HG03108 (cell line): ENCODE data around the gene EEF1AKMT1.

Experiments used
- ATAC-seq: cut with Tn5 transposase; IDR thresholded peaks from one replicate; pipeline ENCODE4 v1.9.1; 2021; ENCODE audit warnings: moderate library complexity; ENCODE audit not compliant: unreplicated experiment

EEF1AKMT1 gene

DNA sequence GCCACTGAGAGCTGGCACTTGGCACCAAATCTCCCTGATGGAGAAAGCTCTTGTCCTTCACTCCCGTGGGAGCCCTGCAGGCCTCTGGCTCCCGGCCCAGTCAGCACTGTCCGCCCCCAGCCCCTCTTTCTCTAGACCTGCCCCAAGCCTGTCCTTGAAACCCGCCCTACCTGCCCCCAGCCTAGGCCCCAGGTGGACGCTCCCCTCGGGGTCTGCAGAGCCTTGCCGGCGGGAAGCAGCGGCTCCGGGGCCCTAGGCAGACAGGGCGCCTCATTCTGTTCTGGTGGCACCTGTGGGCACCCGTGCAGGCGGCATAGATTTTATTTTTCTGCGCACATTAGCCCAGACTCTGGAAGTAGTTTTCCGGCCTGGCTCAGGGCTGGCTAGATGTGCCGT lies 52.7 kb downstream of the EEF1AKMT1 start:
- ATAC-seq, result no peak

DNA sequence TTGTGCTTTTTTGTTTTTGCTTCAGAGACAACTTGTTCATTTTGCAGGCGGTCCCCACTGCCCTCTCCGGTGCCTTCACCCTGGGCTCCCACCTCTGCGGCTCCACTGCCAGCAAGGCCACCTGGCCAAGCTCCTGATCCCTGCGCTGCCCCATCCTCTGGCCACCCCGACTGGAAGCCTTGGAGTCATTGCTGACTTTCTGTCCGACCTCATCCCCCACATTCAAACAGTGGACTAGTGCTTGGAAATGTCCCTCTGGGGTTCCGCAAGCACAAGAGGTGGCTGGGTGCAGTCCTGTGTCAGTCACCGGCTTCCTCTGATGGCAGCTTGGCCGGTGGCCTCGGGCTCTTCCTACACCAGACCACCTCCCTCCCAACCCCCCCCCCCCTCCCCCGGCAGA lies 53.3 kb downstream of the EEF1AKMT1 start:
- no peak for ATAC-seq

- ATAC-seq, result no peak
Measured at GRCh38 chr13:20719783-20720182, 54.0 kb downstream of the EEF1AKMT1 start.

- no peak for ATAC-seq
Measured at GRCh38 chr13:20718958-20719566, 54.7 kb downstream of the EEF1AKMT1 start.

DNA sequence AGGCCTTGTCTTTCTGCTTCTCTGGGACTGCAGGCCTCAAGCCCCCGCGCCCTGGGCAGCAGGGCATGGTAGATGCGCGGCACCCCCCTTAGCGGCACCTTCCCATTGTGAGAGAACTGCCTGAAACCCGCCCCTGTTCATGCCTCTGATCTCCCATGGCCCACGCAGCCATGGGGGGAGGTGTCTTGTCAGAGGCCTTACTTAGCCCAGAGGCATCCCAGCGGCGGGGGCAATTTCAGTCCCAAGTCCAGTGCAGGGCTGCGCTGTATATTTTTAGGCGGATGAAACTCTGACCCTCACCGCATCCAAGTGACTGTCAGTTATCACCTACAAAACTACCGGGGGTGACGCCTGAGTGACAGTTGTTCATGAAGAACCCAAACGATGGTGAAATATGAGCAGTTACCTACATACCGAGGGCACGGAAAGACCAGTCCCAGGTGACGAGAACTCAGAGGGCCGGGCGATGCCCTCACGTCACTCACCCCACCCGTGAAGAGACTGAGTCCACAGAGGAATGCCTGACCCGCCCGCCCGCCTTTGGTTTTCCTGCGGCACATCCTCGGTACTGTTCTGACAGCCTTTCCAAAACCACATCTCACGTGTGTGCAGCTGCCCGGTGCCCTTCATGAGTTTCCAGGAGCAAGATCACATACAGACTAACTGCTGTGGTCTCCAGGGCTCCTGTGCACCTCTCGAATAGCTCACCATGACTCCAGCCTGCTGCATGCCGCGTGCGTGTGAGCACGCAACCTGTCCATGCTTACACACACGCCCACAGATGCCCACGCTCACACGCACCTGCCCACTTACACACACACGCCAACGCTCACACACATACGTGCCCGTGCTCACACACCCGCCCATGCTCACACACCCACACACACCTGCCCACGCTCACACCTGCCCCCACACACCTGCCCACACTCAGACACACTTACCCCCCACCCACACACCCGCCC lies 55.9 kb downstream of the EEF1AKMT1 start:
- no peak for ATAC-seq

DNA sequence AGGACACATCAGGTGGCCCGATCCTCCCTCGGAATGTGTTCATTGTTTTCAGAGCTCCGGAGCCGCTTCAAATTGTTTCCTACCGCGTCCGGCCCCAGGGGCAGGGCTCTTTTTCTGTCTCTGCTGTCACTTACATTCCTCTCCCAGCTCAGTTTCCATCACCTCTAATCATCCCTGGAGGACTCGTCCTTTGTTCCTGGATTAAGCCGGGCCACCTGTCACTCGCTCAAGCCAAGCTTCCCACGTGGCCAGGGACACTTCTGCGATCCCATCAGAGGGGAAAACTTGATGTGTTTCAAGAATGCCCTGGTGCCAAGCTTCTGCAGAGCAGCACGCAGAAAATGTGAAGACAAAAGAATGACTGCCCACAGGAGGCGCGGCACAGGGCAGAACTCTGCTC lies 56.8 kb downstream of the EEF1AKMT1 start:
- no peak for ATAC-seq

DNA sequence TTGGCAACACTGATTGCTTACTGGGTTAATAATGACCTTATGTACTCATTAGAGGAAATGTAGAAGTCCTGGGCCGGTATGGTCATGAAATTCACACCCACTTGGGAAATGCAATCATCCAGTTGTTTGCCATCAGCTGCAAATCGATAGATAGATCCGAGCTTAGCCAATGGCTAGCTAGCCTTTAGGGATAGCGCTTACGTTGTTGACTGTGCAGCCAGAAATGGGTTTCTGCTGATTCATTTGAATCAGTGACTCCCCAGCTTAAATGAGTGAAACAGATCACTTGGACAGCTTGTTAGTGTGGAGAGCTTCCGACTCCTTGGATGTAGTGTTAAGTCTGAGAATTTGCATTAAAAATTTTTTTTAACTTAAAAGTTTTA lies 58.4 kb downstream of the EEF1AKMT1 start:
- ATAC-seq, result no peak

DNA sequence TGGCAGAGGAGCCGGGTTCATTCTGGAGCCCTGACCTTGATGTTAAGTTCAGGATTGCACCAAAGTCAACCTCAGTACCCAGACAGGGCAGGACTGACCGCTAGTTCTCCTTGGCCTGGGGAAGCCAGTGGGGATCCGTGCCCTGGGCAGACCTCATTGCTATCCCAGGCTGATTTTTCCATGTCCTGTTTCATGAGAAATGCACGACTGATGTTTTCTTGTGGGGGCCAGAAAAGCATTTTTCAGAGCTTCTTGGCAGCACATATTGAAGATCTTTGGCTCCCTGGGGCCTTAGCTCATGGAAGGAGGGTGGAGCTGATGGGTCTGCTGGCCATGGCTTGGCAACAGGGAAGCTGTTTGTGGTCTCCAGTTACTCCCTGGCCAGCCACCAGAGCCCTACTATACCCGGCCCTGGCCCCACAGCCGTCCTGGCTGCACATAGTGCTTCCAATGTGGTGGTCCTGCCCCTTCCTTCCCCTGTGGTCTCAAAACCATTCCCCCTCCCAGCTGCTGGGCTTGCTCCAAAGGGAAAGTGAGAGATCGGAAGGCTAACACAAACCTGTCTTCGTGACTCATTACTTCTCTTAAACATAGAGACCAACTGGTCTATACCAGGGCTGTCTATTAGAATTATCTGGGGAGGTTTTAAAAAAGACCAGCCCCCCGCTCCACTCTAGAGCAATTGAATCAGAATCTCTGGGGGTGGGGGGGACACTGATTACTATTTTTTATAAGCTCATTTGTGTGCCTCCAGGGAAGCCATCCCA lies 59.0 kb downstream of the EEF1AKMT1 start:
- no peak for ATAC-seq

DNA sequence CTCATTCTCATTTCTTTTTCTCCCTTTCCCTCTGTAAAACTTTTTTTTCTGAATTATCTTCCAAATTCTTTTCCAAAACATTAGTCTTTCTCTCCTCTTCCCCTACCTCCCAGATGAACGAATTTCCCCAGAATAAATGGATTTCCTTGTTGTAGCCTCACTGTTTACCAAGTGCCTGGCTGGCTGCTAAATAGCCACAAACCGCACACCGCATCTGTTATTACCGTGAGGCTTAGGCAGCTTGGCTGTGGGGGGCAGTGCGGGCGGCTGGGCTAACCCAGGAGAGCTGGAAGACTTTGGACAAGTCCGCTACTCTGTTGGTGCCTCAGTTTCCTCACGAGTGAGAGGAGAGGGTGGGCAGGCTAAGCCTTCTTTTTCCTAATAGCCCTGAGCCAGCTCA lies 59.6 kb downstream of the EEF1AKMT1 start:
- no peak for ATAC-seq

GRCh38 chr13:20713751-20714150 lies 60.0 kb downstream of the EEF1AKMT1 start:
- ATAC-seq, result no peak

DNA sequence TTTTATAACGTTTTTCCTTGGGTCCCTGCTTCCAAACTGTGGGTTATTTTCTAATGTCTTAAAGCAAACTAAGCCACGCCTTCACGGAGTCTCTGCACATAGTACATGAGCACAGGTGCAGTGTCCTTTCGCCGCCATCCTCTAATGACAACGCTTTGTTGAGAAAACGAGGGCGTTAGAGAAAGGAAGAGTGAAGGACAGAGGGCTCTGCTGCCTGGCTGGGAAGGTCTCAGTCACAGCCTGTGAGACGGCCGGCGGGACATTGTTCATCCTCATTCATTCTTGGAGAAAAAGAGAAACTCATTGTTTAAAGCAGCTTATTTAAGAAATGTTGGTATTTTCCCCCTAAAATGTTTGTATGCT lies 60.8 kb downstream of the EEF1AKMT1 start:
- no peak for ATAC-seq

- no peak for ATAC-seq
Measured at GRCh38 chr13:20711301-20712044, 62.3 kb downstream of the EEF1AKMT1 start.

DNA sequence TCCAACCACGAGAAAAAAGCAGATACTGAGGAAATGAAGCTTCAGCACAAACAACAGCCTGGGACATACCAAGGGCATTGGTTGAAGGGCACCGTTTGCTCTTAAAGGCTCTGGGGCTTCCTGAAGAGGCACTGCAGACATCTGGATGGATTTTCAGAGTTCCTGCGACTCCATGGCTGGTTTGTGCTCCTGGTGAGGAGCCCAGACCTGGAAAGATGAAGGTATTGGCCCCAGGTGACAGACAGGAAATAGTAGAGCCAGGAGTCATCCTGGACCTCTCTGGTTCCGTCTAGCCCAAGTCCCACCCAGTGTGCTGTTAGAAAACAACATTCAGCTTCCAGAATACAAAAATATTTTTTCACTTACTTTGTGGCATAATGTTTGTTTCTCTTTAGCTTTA lies 64.0 kb downstream of the EEF1AKMT1 start:
- ATAC-seq, result no peak

GRCh38 chr13:20709369-20709768 lies 64.4 kb downstream of the EEF1AKMT1 start:
- no peak for ATAC-seq

GRCh38 chr13:20708216-20708615 lies 65.5 kb downstream of the EEF1AKMT1 start:
- no peak for ATAC-seq

- ATAC-seq, result no peak
Measured at GRCh38 chr13:20706661-20707060, 67.1 kb downstream of the EEF1AKMT1 start.

DNA sequence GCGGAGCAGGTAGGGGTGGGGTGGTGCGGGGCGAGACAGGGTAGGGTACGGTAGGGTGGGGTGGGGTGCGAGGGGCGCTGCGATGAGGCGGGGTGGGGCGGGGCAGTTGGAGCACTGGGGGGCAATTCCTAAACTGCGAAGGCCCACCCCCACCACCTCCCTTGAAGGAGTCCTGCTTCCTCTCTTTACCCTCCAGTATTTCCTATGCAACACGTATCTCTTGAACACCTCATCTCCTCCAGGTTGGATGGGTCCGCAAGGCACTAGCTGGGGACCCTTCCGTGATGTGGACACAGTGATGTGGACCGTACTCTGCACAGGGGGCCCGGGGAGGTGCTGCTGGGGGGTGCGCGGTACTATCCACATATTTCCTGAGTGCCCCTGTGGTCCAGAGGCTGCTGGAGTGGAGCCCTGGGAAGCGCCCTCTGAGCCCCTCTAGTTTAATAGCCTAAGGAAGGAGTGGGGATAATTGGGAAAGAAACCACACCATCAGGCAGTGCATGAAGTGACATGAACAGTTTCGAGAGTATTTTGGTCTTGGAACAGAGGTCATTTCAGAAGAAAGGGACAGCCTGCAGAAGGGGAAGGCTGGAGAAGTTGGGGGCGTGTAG lies 69.2 kb downstream of the EEF1AKMT1 start:
- no peak for ATAC-seq

- peak; percentile 91 for ATAC-seq
Measured at GRCh38 chr13:20703780-20704458, 69.8 kb downstream of the EEF1AKMT1 start.

GRCh38 chr13:20702915-20703779 lies 70.6 kb downstream of the EEF1AKMT1 start, which contains the start of gene IL17D:
IL17D (plus strand) TSS chr13:20703699; CDS start chr13:20704002, 303 bp downstream.
- ATAC-seq, result peak; percentile 22
